ENCODE results near the gene BCAS4. TPM values are rescaled to one million over a fixed set of nuclear protein-coding genes. Genes with fewer than 3 reads are reported as not detected.
"Not testable (repeated sequence)": the region's sequence is repeated elsewhere in the genome, so short reads cannot be mapped to it uniquely, and the experiment has no call there.

Gene BCAS4
- total RNA-seq, 1 experiment from 2014 or later, result 9.5 TPM

GRCh38 chr20:50797142-50797541 is 2.3 kb downstream of the BCAS4 start:
- DNase-seq (ENCODE audit: extremely low read depth, low read depth), result no peak

- no peak for DNase-seq (ENCODE audit: extremely low read depth, low read depth)
Measured at GRCh38 chr20:50798650-50799049, 3.8 kb downstream of the BCAS4 start.

GRCh38 chr20:50799176-50799889 is 4.5 kb downstream of the BCAS4 start:
- DNase-seq (ENCODE audit: extremely low read depth, low read depth), result no peak

GRCh38 chr20:50799890-50800550 is 5.2 kb downstream of the BCAS4 start:
- DNase-seq (ENCODE audit: extremely low read depth, low read depth), result no peak

GRCh38 chr20:50800986-50801746 is 6.3 kb downstream of the BCAS4 start:
- not testable (repeated sequence) for DNase-seq (ENCODE audit: extremely low read depth, low read depth)

- DNase-seq (ENCODE audit: extremely low read depth, low read depth), result no peak
Measured at GRCh38 chr20:50801747-50802125, 6.9 kb downstream of the BCAS4 start.

GRCh38 chr20:50802289-50802688 is 7.4 kb downstream of the BCAS4 start:
- DNase-seq (ENCODE audit: extremely low read depth, low read depth), result no peak

GRCh38 chr20:50804437-50805348 is 9.8 kb downstream of the BCAS4 start:
- DNase-seq (ENCODE audit: extremely low read depth, low read depth), result no peak

GRCh38 chr20:50805349-50805684 is 10.5 kb downstream of the BCAS4 start:
- no peak for DNase-seq (ENCODE audit: extremely low read depth, low read depth)

- no peak for DNase-seq (ENCODE audit: extremely low read depth, low read depth)
Measured at GRCh38 chr20:50806126-50806768, 11.4 kb downstream of the BCAS4 start.

- no peak for DNase-seq (ENCODE audit: extremely low read depth, low read depth)
Measured at GRCh38 chr20:50810063-50810462, 15.2 kb downstream of the BCAS4 start.

- no peak for DNase-seq (ENCODE audit: extremely low read depth, low read depth)
Measured at GRCh38 chr20:50810842-50811241, 16.0 kb downstream of the BCAS4 start.

- DNase-seq (ENCODE audit: extremely low read depth, low read depth), result no peak
Measured at GRCh38 chr20:50813101-50813643, 18.3 kb downstream of the BCAS4 start.

- no peak for DNase-seq (ENCODE audit: extremely low read depth, low read depth)
Measured at GRCh38 chr20:50813801-50814200, 18.9 kb downstream of the BCAS4 start.

GRCh38 chr20:50814438-50815161 is 19.7 kb downstream of the BCAS4 start:
- DNase-seq (ENCODE audit: extremely low read depth, low read depth), result no peak

- DNase-seq (ENCODE audit: extremely low read depth, low read depth), result no peak
Measured at GRCh38 chr20:50815162-50815989, 20.5 kb downstream of the BCAS4 start.

- DNase-seq (ENCODE audit: extremely low read depth, low read depth), result no peak
Measured at GRCh38 chr20:50817776-50818172, 22.9 kb downstream of the BCAS4 start.

- DNase-seq (ENCODE audit: extremely low read depth, low read depth), result no peak
Measured at GRCh38 chr20:50819349-50819748, 24.5 kb downstream of the BCAS4 start.
